NAMALWA (cell line): ENCODE data around the gene PCYT1A.
"Not testable (repeated sequence)": the region's sequence is repeated elsewhere in the genome, so short reads cannot be mapped to it uniquely, and the experiment has no call there.

Experiments
- DNase-seq: peaks from one replicate; pipeline ENCODE4 v3.0.0-alpha.2; 2015; ENCODE audit warnings: low spot score

The PCYT1A gene

GRCh38 chr3:196287440-196288140, at the start of gene PCYT1A:
Gene PCYT1A (minus strand): TSS chr3:196287726. CDS start chr3:196270531, 17,195 bp downstream.
- peak; percentile 85 for DNase-seq

- no peak for DNase-seq
These were observed 49.0 kb upstream of the PCYT1A start for GRCh38 chr3:196336319-196337145.

GRCh38 chr3:196335503-196335948, 48.0 kb upstream of the PCYT1A start:
- DNase-seq: no peak

- no peak for DNase-seq
These were observed 47.5 kb upstream of the PCYT1A start for GRCh38 chr3:196334982-196335381.

DNA sequence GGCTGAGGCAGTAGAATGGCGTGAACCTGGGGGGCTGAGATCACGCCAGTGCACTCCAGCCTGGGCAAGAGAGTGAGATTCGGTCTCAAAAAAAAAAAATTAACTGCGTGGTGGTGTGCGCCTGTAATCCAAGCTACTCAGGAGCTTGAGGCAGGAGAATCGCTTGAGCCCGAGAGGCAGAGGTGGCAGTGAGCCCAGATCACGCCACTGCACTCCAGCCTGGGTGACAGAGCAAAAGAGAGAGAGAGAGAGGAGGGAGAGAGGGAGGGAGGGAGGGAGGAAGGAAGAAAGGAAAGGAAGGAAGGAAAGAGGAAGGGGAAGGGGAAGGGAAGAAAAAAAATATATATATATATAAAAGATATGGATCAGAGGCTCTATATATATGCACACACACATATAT, 44.6 kb upstream of the PCYT1A start:
- no peak for DNase-seq

- DNase-seq: no peak
These were observed 39.9 kb upstream of the PCYT1A start for GRCh38 chr3:196327405-196327804.

DNA sequence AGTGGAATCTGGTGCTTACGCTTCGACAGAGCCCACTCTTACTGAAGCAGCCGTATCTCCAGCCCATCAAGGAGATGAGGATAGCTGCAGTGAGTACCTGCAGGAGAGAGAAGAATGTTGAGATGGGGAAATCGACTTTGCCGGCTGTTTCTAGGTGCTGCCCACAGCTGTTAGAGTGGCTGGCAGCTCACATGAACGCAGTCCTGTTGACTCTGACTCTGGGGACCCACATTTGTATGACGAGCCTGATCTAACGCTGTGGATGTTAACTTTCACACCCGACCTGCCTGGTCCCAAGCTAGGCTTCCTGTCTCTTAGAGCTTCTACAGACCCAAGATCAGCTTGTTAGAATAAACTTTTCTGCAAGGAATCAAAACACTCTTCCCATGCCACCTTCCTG, 39.4 kb upstream of the PCYT1A start:
- DNase-seq: no peak

- peak; percentile 40 for DNase-seq
These were observed 36.2 kb upstream of the PCYT1A start for GRCh38 chr3:196323691-196324090.

- no peak for DNase-seq
These were observed 35.5 kb upstream of the PCYT1A start for GRCh38 chr3:196323016-196323415.

- DNase-seq: no peak
These were observed 33.6 kb upstream of the PCYT1A start for GRCh38 chr3:196321162-196321561.

- DNase-seq: no peak
These were observed 32.6 kb upstream of the PCYT1A start for GRCh38 chr3:196320137-196320536.

- DNase-seq: peak; percentile 95
These were observed 30.4 kb upstream of the PCYT1A start, which contains the start of gene DYNLT2B for GRCh38 chr3:196317687-196318467. Gene DYNLT2B (minus strand): TSS chr3:196318240. CDS start chr3:196318152, 88 bp downstream.

DNA sequence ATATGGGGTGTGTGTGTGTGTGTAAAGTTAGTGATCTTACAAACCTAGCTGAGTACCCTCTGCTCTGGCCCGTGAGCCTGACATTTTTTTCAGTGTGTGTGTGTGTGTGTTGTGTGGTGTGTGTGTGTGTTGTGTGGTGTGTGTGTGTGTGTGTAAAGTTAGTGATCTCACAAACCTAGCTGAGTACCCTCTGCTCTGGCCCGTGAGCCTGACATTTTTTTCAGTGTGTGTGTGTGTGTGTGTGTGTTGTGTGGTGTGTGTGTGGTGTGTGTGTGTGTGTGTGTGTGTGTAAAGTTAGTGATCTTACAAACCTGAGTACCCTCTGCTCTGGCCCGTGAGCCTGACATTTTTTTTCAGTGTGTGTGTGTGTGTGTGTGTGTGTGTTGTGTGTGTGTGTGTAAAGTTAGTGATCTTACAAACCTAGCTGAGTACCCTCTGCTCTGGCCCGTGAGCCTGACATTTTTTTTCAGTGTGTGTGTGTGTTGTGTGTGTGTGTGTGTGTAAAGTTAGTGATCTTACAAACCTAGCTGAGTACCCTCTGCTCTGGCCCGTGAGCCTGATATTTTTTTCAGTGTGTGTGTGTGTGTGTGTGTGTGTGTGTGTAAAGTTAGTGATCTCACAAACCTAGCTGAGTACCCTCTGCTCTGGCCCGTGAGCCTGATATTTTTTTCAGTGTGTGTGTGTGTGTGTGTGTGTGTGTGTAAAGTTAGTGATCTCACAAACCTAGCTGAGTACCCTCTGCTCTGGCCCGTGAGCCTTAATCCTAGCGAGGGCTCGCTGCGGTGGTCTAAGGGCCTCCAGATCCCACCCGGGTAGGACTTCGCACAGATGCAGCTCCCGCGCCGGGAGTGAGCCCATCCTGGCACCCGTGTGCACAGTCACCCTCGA, 29.5 kb upstream of the PCYT1A start:
- DNase-seq: not testable (repeated sequence)

DNA sequence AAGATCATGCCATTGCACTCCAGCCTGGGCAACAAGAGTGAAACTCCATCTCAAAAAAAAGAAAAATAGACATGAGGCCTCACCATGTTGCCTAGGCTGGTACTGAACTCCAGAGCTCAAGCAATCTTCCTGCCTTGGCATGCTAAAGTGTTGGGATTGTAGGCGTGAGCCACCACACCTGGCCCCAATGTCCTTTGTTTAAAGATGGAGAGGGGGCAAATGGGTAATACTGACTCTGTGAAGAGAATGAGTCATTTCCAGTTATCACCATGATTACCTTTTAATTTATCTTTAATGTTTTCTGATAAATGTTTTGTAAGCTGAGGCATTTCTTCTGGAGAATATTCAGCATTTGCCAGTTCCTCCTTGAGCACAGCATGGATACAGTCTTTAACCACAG, 28.3 kb upstream of the PCYT1A start:
- DNase-seq: no peak

- DNase-seq: no peak
These were observed 27.1 kb upstream of the PCYT1A start for GRCh38 chr3:196314597-196314996.

- not testable (repeated sequence) for DNase-seq
These were observed 26.6 kb upstream of the PCYT1A start for GRCh38 chr3:196314086-196314485.

DNA sequence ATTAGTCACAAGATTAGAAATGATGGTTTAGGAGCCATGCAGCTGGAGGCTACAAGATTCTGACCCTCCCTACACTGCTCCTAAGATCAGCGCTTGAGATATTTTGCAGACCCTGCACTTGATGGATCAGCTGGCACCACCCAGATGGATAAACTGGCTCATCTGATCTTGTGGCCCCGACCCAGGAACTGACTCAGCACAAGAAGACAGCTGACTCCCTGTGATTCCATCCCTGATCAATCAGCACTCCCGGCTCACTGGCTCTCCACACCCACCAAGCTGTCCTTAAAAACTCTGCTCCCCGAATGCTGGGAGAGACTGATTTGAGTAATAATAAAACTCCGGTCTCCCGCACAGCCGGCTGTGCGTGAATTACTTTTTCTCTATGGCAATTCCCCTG, 15.4 kb upstream of the PCYT1A start:
- not testable (repeated sequence) for DNase-seq

DNA sequence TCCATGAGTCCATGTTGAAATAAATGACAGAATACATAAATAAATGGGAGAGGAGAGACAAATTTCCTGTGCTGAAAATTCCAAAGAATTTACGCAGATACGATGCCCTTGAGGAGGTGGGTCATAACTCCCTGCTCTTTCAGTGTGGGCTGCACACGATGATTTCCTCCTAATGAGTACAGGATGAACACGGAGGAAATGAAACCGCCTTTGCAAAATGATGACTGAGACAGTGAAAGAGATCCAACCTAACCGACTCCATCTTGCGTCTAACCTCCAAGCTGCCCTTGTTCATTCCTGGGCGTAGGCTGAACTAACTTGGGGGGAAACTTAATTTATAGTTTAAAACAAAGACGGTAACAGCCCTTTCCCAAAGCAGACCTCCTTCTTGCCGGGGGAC, 15.0 kb upstream of the PCYT1A start:
- DNase-seq: not testable (repeated sequence)

- no peak for DNase-seq
These were observed 11.0 kb upstream of the PCYT1A start for GRCh38 chr3:196298521-196298920.

- peak; percentile 59 for DNase-seq
These were observed 4.9 kb upstream of the PCYT1A start for GRCh38 chr3:196292286-196292923.

- no peak for DNase-seq
These were observed 575 bp upstream of the PCYT1A start for GRCh38 chr3:196288141-196288460.
